Amniotic stem cell (primary cell): Measurements from ENCODE around the gene MYOM1.

Experiments used
- DNase-seq: peaks from one replicate; lab custom pipeline; 2025; lab: John Stamatoyannopoulos, UW

The MYOM1 gene

GRCh38 chr18:3118195-3119010 is 101.4 kb downstream of the MYOM1 start:
- no peak for DNase-seq

GRCh38 chr18:3117493-3118192 is 102.1 kb downstream of the MYOM1 start:
- DNase-seq, result no peak

- no peak for DNase-seq
Observed at GRCh38 chr18:3115447-3116030, 104.2 kb downstream of the MYOM1 start.

- DNase-seq, result no peak
Observed at GRCh38 chr18:3114451-3114850, 105.3 kb downstream of the MYOM1 start.

GRCh38 chr18:3114026-3114425 is 105.7 kb downstream of the MYOM1 start:
- no peak for DNase-seq

- DNase-seq, result no peak
Observed at GRCh38 chr18:3111523-3112240, 108.1 kb downstream of the MYOM1 start.

GRCh38 chr18:3110034-3110752 is 109.6 kb downstream of the MYOM1 start:
- no peak for DNase-seq

GRCh38 chr18:3107740-3108151 is 112.0 kb downstream of the MYOM1 start:
- DNase-seq, result no peak

- no peak for DNase-seq
Observed at GRCh38 chr18:3104190-3105054, 115.3 kb downstream of the MYOM1 start.

GRCh38 chr18:3103576-3103975 is 116.2 kb downstream of the MYOM1 start:
- no peak for DNase-seq

GRCh38 chr18:3102983-3103382 is 116.8 kb downstream of the MYOM1 start:
- no peak for DNase-seq

- DNase-seq, result no peak
Observed at GRCh38 chr18:3100498-3101132, 119.2 kb downstream of the MYOM1 start.

- DNase-seq, result no peak
Observed at GRCh38 chr18:3099327-3099726, 120.4 kb downstream of the MYOM1 start.

- no peak for DNase-seq
Observed at GRCh38 chr18:3097082-3097481, 122.7 kb downstream of the MYOM1 start.

- no peak for DNase-seq
Observed at GRCh38 chr18:3095921-3096320, 123.8 kb downstream of the MYOM1 start.

GRCh38 chr18:3094338-3094684 is 125.5 kb downstream of the MYOM1 start:
- DNase-seq, result no peak

GRCh38 chr18:3093624-3094337 is 126.0 kb downstream of the MYOM1 start:
- no peak for DNase-seq

GRCh38 chr18:3092727-3093126 is 127.0 kb downstream of the MYOM1 start:
- no peak for DNase-seq

GRCh38 chr18:3089579-3089978 is 130.2 kb downstream of the MYOM1 start:
- no peak for DNase-seq

GRCh38 chr18:3088449-3088848 is 131.3 kb downstream of the MYOM1 start:
- no peak for DNase-seq
